ENCODE data around the gene CYP4X1. TPM values are rescaled to one million over a fixed set of nuclear protein-coding genes. Genes with fewer than 3 reads are reported as not detected.
"Not testable (repeated sequence)": the region's sequence is repeated elsewhere in the genome, so short reads cannot be mapped to it uniquely, and the experiment has no call there.

CYP4X1 gene
- total RNA-seq, 1 experiment from 2014 or later, result 0.21 TPM

GRCh38 chr1:46991083-46991923 lies 32.2 kb upstream of the CYP4X1 start:
- Mint-ChIP-seq H3K4me1 (ENCODE audit: low read depth, unreplicated experiment) (no peaks in the 10 kb centered on the region), H3K36me3 (ENCODE audit: insufficient read depth, unreplicated experiment) (no peaks in the 10 kb centered on the region), H3K27me3 (ENCODE audit: unreplicated experiment) (peaks cover 60% of the 10 kb centered on the region), H3K27ac (ENCODE audit: unreplicated experiment) (no peak overlapping the region), H3K4me3 (ENCODE audit: low read depth, unreplicated experiment) (no peak overlapping the region), H3K9me3 (ENCODE audit: low read depth, unreplicated experiment) (no peaks in the 10 kb centered on the region)
- BruUV-seq (replicated peaks), result no TSS peak
- CTCF ChIA-PET, result no interaction called here
- peak; percentile 6 for DNase-seq
- TF ChIP-seq CTCF (IDR thresholded peaks at IDR 0.05; ENCODE audit: unreplicated experiment), result no peak
- intact Hi-C loops (cut with micrococcal nuclease; ENCODE audit: unreplicated experiment), result loop anchor here (1.0 to 5.0 kb wide), 2 partner anchors 114 to 244 kb away; no protein-coding TSS in a partner anchor

- Mint-ChIP-seq H3K9me3 (ENCODE audit: low read depth, unreplicated experiment) (no peaks in the 10 kb centered on the region), H3K27me3 (ENCODE audit: unreplicated experiment) (peaks cover 68% of the 10 kb centered on the region), H3K36me3 (ENCODE audit: insufficient read depth, unreplicated experiment) (no peaks in the 10 kb centered on the region), H3K4me3 (ENCODE audit: low read depth, unreplicated experiment) (no peak overlapping the region), H3K27ac (ENCODE audit: unreplicated experiment) (no peak overlapping the region), H3K4me1 (ENCODE audit: low read depth, unreplicated experiment) (no peaks in the 10 kb centered on the region)
- DNase-seq, result no peak
- TF ChIP-seq CTCF (IDR thresholded peaks at IDR 0.05; ENCODE audit: unreplicated experiment), result no peak
- no TSS peak for BruUV-seq (replicated peaks)
- CTCF ChIA-PET, result no interaction called here
- intact Hi-C loops (cut with micrococcal nuclease; ENCODE audit: unreplicated experiment), result no loop called here
These were observed 26.7 kb upstream of the CYP4X1 start for GRCh38 chr1:46996659-46997281.

GRCh38 chr1:47002211-47002610 lies 21.3 kb upstream of the CYP4X1 start:
- Mint-ChIP-seq H3K27ac (ENCODE audit: unreplicated experiment) (no peak overlapping the region), H3K27me3 (ENCODE audit: unreplicated experiment) (peaks cover 52% of the 10 kb centered on the region), H3K36me3 (ENCODE audit: insufficient read depth, unreplicated experiment) (no peaks in the 10 kb centered on the region), H3K4me1 (ENCODE audit: low read depth, unreplicated experiment) (no peaks in the 10 kb centered on the region), H3K4me3 (ENCODE audit: low read depth, unreplicated experiment) (no peak overlapping the region), H3K9me3 (ENCODE audit: low read depth, unreplicated experiment) (no peaks in the 10 kb centered on the region)
- CTCF ChIA-PET, result interaction anchor here (0.6 to 1.0 kb wide), 3 partner anchors 16 to 64 kb away, joined by 3 to 4 read pairs (median 3); partner anchors contain the start of gene CYP4X1
- intact Hi-C loops (cut with micrococcal nuclease; ENCODE audit: unreplicated experiment), result no loop called here
- no TSS peak for BruUV-seq (replicated peaks)
- DNase-seq, result no peak
- no peak for TF ChIP-seq CTCF (IDR thresholded peaks at IDR 0.05; ENCODE audit: unreplicated experiment)

- no peaks in the 10 kb centered on the region for H3K36me3 Mint-ChIP-seq (ENCODE audit: insufficient read depth, unreplicated experiment)
- H3K27me3 Mint-ChIP-seq (ENCODE audit: unreplicated experiment), result peaks cover 57% of the 10 kb centered on the region
- DNase-seq, result no peak
These were observed 19.5 kb upstream of the CYP4X1 start for GRCh38 chr1:47003896-47004403.

GRCh38 chr1:47006437-47006836 lies 17.0 kb upstream of the CYP4X1 start:
- peaks cover 44% of the 10 kb centered on the region for H3K27me3 Mint-ChIP-seq (ENCODE audit: unreplicated experiment)
- intact Hi-C loops (cut with micrococcal nuclease; ENCODE audit: unreplicated experiment); H3K4me1 Mint-ChIP-seq (ENCODE audit: low read depth, unreplicated experiment); DNase-seq; BruUV-seq (replicated peaks); H3K4me3 Mint-ChIP-seq (ENCODE audit: low read depth, unreplicated experiment); H3K27ac Mint-ChIP-seq (ENCODE audit: unreplicated experiment); H3K36me3 Mint-ChIP-seq (ENCODE audit: insufficient read depth, unreplicated experiment); CTCF ChIA-PET; H3K9me3 Mint-ChIP-seq (ENCODE audit: low read depth, unreplicated experiment): not testable (repeated sequence)

More at GRCh38 chr1:47003896-47004403, 19.5 kb upstream of the CYP4X1 start:
- TF ChIP-seq CTCF (IDR thresholded peaks at IDR 0.05; ENCODE audit: unreplicated experiment), result no peak
- peaks cover 2% of the 10 kb centered on the region for H3K9me3 Mint-ChIP-seq (ENCODE audit: low read depth, unreplicated experiment)
- CTCF ChIA-PET, result no interaction called here
- H3K4me1 Mint-ChIP-seq (ENCODE audit: low read depth, unreplicated experiment), result no peaks in the 10 kb centered on the region
- H3K4me3 Mint-ChIP-seq (ENCODE audit: low read depth, unreplicated experiment), result no peak overlapping the region
- BruUV-seq (replicated peaks), result no TSS peak
- no peak overlapping the region for H3K27ac Mint-ChIP-seq (ENCODE audit: unreplicated experiment)
- intact Hi-C loops (cut with micrococcal nuclease; ENCODE audit: unreplicated experiment), result no loop called here
